GM19240 (cell line): ENCODE measurements around the gene LYPD6.

Experiments used
- DNase-seq: peaks from one replicate; pipeline ENCODE4 v3.0.0; 2011; ENCODE audit warnings: low spot score; ENCODE audit not compliant: insufficient read length

Gene LYPD6

DNA sequence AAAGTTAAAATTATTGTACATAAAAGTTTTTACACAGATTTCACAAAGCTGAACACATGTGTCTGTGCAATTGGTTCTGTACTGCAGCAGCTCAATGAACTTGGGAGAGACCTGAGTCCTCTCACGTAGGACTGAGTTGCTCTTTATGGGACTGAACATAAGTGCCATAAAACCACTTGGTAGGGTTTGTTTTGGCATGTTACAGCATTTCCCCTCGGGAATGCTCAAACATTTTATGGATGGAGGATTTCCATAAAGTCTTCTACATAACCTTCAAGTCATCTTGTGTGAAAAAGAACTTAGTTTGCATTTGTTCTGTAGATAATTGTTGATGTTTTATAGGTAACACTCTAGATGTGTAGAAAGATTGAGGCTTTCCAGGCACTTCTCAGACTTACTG lies 15.9 kb downstream of the LYPD6 start:
- DNase-seq, result no peak

DNA sequence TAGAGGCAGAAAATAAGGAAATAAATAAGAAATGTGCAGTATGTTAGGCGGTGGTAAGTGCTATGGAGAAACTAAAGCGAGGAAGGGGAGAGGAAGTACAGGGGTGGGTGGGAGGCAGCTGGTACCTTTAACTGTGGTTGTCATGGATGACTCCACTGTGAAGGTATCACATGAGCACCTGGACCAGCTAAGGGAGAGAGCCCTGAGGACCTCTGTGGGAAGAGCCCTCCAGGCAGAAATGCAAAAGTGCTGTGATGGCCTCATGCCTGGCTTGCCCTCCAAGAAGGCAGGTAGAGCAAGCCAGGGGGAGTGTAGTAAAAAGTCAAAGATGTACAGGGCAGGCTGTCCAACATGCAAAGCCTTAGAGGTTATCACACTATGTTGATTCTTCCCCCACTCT lies 17.9 kb downstream of the LYPD6 start:
- no peak for DNase-seq

DNA sequence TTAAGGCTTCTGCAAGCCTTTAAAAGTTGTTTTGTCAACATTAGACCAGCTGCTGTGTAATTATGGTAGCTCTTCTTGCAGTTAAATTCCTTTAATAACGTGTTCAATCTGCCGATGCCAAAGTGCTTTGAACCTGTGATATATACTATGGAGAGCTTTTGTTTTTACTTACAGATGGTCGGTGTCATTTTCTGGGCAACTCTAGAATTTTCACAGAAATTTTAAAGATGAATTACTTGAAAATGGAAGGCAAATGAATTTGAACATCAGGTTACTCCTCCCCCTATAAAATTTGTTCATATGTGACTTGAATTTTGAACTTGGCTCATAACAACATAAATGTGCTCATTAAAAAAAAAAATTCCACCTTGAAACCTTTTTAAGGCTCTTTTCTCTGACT lies 23.0 kb downstream of the LYPD6 start:
- no peak for DNase-seq

DNA sequence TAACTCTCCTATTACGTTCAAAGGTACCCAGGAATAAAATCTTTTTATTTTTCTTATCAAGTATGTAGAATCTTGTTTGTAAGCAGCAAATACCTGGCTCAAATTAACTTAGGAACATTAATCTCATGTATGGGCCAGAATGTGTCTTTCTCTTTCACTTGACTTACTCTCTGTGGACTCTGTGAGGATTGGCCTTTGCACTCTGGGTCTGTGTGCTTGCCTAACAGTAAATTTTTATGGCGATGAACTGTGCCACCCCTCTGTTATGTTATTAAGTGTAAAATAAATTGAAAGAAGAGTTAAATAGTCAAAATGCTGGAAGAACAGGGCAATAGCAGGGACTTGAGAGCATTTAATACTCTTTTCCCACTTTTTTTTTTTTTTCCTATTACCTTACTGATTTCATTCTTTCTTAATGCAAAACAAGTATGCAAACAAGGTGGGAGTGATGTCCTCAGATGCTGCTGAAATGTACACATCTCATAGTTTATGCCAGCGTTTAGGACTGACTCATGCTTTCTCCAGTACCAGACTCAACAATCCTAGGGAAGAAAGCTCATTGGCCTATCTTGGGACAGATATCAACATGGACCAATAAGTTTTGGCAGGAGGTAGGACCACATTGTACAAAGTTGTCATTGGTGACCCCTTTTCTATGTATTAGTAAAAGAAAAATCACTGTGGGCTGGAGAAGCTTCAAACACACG lies 25.5 kb downstream of the LYPD6 start:
- no peak for DNase-seq

DNA sequence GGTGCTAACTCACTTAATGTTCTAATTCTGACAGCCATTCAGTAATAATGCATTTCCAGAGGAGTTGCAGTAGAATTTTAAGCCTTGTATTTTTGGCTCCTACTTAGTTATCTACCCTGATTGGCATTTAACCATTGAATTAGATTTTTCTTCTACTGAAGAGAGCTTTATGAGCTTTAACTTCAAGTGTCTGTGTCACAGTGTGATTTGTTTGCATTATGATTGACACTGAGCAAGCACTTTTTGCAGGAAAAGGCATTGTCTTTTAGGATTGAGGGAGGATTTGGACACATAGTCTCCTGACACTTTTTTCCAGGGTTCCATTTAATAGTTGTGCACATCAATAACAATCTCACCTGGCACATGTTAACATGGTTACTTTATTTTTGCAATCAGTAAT lies 26.7 kb downstream of the LYPD6 start:
- no peak for DNase-seq

DNA sequence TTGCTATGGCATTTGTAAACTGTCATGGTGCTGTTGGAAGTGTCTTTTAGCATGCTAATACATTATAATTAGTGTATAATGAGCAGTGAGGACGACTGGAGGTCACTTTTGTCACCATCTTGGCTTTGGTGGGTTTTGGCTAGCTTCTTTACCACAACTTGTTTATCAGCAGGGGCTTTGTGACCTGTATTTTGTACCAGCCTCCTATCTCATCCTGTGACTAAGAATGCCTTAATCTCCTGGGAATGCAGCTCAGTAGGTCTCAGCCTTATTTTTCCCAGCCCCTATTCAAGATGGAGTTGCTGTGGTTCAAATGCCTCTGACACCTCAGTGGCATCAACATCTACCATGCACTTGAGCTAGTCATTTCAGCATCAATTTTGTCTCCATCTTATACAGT lies 29.7 kb downstream of the LYPD6 start:
- no peak for DNase-seq

DNA sequence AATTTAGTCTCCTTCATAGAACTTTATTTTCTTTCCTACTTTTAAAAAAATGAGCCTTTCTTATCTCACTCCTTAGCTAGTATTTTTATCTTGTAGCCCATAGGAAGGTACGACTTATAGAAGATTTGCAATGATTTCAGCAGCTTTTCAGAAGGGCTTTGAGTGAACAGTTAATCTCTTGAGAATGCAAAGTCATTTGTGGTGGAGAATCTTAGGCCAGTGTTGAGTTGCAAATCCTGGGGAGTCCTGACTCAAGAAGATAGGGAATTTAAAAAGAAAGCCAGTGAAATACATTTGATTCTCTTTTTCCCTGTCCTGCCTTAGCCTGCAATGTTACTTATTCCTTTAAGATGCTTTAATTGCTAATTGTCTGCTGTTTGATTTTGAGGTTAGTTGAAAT lies 33.6 kb downstream of the LYPD6 start:
- no peak for DNase-seq

DNA sequence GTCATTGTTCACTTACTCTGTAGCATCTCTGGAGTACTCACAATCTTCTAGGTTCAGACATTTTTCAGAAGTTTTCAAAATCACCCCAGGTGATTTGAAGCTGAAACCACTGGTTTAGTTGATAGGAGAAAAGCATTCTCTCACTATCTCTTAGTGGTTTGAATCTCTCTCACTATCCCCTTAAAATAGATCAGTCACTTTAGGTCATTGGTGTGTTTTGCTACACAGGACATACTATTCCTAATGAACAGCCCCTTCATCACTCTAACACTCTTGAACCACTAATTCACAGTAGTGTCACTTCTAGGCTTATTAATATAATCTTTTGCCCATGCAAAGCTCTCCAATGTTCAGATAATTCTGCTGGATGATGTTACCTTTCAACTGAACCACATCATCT lies 34.5 kb downstream of the LYPD6 start:
- no peak for DNase-seq

DNA sequence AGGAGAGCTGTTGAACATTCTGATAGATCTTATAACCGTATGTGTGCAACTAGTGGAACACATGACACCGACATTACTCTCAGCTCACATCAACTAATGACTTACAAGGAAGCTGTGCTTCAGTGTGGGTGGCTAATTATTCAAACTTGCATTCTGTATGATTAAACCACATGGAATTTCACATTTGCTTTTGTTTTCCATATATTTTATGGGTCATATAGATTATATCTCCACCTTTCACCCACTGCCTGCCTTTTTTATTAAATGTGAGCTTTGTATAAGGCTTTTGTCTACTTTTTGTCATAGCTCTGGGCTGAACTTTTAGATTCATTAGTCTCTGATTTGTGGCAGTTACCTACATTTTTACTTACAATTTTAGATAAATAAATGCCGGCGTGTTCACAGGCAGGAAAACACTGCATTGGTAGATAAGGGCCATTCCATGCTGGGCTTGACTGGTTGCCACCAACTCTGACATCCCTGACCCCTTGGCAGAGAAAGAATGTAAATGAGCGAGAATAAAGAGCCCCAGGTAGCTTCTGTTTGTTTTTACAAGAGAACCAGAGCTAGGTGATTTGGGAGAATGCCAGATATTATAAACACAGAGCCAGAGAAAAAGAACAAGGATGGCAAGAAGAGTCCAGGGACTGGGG lies 35.7 kb downstream of the LYPD6 start:
- no peak for DNase-seq

DNA sequence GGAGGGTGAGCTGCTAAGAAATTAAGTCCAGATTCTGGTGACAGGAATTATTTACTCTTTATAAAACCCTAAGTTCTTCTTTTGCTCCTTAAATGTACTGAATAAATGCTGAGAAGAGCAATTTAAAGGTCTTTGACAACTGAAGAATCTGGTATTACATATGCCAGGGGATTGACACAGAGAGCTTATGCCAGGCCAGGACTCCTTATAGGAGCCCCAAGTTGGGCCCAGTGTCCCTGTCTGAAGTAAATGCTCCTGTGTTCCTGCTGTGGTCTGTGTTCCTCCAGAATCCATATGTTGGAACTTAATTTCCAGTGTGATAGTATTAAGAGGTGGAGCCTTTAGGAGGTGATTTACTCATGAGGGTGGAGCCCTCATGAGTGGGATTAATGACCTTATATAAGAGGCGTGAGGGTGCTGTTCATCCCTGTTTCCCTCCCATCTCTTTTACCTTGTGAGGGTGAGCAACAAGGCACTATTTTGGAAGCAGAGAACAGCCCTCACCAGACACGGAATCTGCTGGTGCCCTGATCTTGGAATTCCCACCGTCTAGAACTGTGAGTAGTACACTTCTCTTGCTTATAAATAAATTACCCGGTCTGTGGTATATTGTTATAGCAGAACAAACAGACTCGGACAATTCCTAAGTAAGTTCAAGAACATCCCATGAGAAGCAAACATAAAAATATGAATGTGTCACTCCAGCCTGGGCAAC lies 39.8 kb downstream of the LYPD6 start:
- no peak for DNase-seq

DNA sequence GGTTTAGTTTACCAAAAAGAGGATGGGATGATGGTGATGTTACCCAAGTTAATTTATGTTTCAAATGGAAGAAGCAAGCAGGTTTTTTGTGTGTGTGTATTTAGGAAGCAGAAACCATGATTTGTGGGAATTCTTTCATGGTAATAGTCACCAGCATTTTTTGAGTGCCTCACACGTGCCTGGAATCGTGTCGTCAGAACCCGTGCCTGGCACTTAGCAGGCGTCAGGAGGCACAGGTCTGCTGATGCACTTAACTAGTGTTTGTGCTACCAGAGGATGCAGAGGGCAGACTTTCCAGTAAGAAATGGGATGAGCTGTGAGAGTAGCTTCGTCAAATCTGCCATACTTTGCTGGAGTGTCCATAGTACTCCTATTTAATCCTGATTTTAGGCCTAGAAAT lies 41.1 kb downstream of the LYPD6 start:
- no peak for DNase-seq

DNA sequence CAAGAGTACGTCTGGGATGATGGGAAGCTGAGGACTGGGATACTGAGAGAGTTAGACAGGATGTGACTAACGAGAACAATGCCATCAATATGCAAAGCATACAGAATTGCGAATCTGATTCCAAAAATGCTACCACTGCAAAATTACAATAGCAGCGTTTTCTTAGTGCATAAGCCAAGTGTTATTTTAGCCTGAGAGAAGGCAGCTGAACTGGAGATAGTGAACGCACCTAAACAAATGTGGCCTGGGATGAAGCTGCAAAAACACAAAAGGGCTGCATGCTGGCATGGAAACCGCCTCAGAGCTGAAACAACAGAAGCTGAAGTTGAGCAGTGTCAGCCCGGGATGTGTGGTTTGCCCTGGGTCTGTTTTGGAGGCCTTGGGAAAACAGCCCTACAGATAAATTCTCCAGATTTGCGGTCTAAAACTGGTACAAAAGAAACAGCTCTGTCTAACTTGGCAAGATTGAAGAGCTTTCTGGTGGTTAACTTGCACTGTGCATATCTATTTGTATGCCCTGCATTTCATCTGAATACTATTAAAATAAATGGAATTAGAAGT lies 45.5 kb downstream of the LYPD6 start:
- no peak for DNase-seq

DNA sequence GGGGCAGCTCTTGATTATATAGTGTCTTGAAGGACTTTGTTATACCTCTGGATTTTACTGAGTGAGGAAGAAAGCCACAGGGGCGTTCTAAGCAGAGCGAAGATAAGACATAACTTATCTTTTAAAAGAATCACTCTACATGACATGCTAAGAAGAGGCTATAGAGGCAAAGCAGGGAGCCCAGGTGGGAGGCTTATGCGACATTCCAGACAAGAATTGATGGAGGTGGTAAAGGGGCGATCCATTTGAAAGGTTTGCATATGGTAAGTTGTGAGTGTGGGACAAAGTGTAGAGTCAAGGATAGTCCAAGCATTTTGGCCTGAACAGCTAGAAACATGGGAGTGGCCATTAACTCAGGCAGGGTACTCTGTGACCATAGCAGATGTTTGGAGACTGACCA lies 49.8 kb downstream of the LYPD6 start:
- DNase-seq, result no peak

DNA sequence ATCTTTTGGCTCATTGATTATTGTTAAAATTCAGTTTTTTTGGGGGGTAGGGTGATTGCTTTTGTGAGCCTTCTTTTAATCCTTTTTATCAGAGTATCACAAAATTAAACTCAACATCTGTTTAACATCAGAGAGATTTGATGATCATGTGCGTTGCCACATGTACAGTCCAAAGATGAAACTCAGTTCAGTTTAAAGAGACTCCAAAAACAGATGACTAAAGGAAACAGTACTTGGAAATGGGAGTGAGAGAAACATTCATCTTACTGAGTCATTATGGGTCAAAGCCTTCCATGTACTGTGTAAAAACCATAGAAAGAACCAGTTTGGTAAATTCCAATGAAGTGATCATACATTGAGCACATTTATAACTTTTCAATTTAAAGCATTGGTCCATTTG lies 53.0 kb downstream of the LYPD6 start:
- DNase-seq, result no peak

DNA sequence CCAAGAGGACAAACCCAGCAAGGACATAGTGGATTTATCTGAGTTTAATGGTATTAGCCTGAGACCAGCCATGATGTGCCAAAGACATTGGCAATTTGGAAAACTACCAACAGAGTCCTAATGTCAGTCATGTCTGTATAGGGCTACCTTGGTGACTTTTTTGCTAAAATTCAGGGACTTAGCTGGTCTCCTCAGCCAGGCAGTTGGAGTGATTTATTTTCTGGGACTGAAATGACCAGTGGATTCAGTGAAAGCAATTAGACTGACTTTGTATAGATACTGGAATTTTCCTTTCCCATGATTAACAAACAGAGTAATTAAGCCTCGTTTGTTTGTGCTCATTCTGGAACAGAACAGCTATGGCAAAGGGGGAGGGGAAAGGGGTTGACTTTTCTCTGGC lies 55.0 kb downstream of the LYPD6 start:
- DNase-seq, result no peak

DNA sequence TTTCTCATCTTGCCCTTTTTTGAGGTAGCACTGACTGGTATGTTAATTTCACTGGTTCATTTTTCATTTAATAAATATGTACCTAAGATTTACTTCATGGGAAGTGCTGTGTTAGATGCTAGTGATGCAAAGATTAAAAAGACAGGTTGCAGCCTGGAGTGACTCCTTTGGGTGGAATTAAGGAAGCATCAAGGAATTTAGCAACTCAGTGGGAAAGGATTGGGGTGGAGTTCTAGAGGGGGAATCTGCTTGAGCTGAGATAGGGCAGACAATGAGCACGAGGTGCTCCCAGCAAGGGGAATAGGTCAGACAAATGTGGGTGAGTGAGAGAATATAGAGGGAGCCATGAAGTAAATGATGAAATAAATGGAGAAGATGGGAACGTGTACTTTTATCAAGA lies 57.0 kb downstream of the LYPD6 start:
- no peak for DNase-seq

DNA sequence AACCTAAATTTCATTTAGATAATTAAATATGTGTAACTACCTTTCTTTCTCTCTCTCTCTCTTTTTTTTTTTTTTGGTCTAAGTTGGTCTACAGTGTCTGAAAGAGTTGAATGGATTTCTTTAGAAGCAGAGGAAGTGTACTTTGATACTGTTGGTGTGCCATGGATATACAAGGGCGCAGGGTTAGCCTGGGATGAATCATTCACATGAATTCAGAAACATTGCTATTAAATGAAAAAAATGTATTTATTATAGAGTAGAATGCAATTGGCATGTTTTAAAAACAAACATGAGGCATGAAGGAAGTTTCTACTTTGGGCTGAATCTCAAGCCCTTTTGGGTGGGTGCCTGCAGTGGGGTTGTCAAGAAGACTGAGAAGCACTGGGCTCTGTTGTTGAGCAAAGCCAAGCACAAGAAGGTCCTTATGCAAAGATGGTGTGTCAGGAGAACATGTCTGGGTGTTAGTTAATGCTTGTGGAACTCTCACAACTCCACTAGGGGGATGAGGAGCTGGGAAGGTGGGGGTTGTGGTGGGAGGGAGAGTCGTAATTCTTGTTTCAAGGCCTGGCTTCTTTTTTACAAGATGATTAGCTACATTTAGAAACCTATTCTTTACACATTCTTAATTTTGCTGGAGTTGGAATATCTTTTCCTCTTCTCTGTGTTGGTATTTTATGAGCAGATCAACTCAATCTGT lies 57.9 kb downstream of the LYPD6 start:
- DNase-seq, result no peak

DNA sequence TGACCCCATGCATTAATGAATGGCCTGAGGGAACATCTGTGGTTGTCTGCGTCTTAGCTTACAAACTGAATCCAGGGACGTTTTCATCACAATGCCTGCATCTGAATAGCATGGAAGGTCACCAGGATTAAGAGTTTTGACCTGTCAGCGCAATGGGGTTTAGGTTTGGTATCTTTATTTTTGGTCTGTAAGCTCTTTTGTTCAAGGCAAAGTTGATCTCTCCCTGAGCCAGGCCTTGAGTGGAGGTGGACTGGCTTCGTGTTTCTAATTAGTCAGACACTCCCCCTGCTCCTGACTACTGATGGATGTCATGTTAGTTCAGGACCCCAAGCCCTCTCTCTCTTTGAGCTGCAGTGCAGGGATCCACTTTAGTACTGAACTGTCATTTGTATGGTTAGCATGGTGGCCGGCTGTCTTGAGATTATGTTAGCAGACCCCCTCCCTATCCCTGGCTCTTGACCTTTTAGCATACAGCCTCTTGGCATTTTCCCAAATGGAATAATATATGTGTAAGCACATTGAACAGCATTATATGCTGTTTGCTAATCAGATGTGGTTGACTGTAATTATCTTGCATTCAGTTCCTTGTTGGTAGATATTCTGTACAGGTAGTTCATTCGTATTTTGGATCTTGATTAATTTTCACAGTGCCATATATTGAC lies 59.2 kb downstream of the LYPD6 start:
- DNase-seq, result no peak

DNA sequence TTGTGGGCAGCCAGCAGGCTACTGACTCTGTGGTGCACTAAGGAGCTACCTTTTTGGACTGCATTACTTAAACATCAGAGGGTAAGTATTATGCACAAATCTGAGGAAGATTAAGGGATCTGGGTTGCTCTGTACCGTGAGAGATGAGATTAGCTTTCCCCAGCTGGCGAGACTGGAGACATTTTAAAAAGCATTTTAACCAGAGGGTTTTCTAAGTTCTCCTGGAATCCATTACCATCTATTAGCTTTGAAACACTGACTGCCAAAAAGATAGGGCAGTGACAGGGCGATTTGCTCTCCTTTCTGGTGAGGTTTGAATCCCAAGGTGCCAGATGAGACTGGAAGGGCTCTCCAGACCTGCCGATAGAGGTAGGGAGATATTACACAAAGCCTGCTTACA lies 63.2 kb downstream of the LYPD6 start:
- DNase-seq, result no peak

DNA sequence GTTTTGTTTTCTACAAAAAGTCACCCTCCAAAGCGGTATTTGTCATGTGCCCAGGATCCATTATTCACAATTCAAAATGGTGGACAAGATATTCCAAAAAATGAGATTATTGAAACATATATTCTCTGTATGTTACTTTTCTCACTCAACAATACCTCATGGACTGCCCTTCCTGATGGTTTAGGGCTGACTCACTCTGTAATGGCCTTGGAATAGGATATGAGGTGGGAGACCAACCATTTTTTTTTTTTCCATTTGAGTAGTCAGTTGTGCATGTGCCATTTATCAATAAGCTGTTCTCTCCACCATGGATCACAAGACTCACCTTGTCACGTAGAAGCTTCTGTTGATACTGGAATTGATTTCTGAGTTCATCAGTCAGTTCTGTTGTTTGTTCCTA lies 64.5 kb downstream of the LYPD6 start:
- DNase-seq, result no peak

DNA sequence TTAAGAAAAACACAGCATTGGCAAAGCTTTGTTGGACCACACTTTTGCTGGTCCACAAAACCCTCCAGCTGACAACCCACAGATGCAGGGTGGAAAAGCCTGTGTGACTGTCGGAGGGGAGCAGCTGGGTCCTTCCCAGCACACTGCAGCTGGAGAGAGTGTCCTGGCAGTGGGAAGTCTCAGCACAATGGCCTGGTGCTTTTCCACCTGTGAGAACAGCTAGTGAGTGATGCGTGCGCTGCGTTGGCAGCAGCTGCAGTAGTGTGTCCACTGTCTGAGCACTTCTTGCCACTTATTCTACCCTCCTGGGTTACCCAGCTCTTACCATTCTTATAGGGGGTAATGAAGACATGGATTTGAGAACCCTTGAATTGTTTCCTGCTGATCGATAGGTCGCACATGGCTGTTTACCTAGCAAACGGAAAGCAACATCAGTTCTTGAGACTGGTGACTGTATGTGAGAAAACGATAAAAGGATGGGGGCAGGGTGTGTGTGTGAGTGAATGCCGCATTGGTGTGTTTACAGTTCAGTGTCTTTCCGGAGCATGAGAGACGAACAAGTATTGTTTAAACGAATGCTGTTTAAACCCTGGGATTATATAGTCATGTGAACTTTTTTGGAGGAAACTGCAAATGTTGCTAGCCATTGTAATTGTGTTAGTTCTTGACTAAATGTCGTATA lies 69.7 kb downstream of the LYPD6 start:
- DNase-seq, result no peak
